Calu3 (cell line): ENCODE measurements around the gene IL11RA. TPM values are rescaled to one million over a fixed set of nuclear protein-coding genes. Genes with fewer than 3 reads are reported as not detected.

Source experiments
- BruUV-seq: library from RNA; stranded (reverse); fragments of 400-500 nt; replicated peaks from 2 replicates; lab custom pipeline; 2021; lab: Mats Ljungman, UMichigan
- CTCF ChIA-PET: fragments of 300-600 bp; sonication (Branson Sonifier 250); formaldehyde crosslinking; loops from one replicate; lab custom pipeline; 2022; ENCODE audit warnings: antibody characterized with exemption; lab: Charles Lee
- DNase-seq: peaks from one replicate; pipeline ENCODE4 v3.0.0; 2022
- H3K27ac Mint-ChIP-seq: one replicate; pipeline ENCODE4 v1.8.0; 2022; ENCODE audit warnings: mixed read lengths; ENCODE audit not compliant: unreplicated experiment
- H3K27me3 Mint-ChIP-seq: one replicate; pipeline ENCODE4 v1.8.0; 2022; ENCODE audit warnings: mixed read lengths; ENCODE audit not compliant: unreplicated experiment
- H3K36me3 Mint-ChIP-seq: one replicate; pipeline ENCODE4 v1.8.0; 2022; ENCODE audit warnings: mild to moderate bottlenecking, moderate library complexity, mixed read lengths; ENCODE audit not compliant: insufficient read depth, unreplicated experiment
- H3K4me1 Mint-ChIP-seq: one replicate; pipeline ENCODE4 v1.8.0; 2022; ENCODE audit warnings: mild to moderate bottlenecking, low read depth, mixed read lengths; ENCODE audit not compliant: unreplicated experiment
- H3K4me3 Mint-ChIP-seq: one replicate; pipeline ENCODE4 v1.8.0; 2022; ENCODE audit warnings: mild to moderate bottlenecking, low read depth, moderate library complexity, mixed read lengths; ENCODE audit not compliant: unreplicated experiment
- H3K9me3 Mint-ChIP-seq: one replicate; pipeline ENCODE4 v1.8.0; 2022; ENCODE audit warnings: low read depth, mixed read lengths; ENCODE audit not compliant: unreplicated experiment
- intact Hi-C: fragments of 100-400 bp; cut with micrococcal nuclease; formaldehyde crosslinking; loops from one replicate; pipeline ENCODE4 v1.10.0; 2022; ENCODE audit not compliant: unreplicated experiment
- total RNA-seq: library from RNA; stranded (reverse); gene quantifications from 2 replicates; pipeline ENCODE4 v1.2.3, GENCODE V29; 2022
- TF ChIP-seq, protein P1 (sequence below): fragments of 200-600 bp; IDR thresholded peaks from one replicate; pipeline ENCODE4 v1.8.0; 2022; ENCODE audit warnings: antibody characterized with exemption; ENCODE audit not compliant: unreplicated experiment

Gene IL11RA
- total RNA-seq, 1 experiment from 2014 or later = 6.8 TPM

DNA sequence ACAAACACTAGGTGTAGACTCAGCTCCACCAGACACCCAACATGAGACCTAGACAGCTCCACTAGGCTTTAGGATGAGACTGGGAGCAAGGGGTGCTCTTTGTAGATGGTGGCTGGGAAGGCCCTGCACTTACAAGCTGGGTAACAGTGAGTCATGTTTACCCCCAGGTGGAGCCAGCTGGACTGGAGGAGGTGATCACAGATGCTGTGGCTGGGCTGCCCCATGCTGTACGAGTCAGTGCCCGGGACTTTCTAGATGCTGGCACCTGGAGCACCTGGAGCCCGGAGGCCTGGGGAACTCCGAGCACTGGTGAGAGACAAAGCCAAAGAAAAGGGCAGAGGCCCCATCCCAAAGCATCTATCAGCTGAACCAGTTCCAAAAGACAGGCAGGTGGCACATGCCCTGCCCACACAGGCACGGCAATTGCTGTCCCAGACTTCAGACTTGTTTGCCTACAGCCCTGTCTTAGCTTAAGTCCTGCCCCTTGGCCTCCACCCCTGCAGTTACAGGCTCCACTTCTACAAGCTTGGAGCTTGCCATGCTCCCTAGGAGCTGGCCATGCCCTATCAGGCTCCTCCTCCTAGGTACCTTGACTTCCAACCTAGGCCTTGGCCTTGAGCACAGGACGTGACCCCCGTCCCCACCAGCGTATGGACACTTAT lies 7.7 kb downstream of the IL11RA start:
- DNase-seq = no peak
- Mint-ChIP-seq H3K4me3 (no peak overlapping the region), H3K36me3 (peaks cover 2% of the 10 kb centered on the region), H3K4me1 (no peaks in the 10 kb centered on the region), H3K27ac (no peak overlapping the region), H3K9me3 (no peaks in the 10 kb centered on the region), H3K27me3 (peaks cover 6% of the 10 kb centered on the region)
- no TSS peak for BruUV-seq
- TF ChIP-seq, protein P1, sequence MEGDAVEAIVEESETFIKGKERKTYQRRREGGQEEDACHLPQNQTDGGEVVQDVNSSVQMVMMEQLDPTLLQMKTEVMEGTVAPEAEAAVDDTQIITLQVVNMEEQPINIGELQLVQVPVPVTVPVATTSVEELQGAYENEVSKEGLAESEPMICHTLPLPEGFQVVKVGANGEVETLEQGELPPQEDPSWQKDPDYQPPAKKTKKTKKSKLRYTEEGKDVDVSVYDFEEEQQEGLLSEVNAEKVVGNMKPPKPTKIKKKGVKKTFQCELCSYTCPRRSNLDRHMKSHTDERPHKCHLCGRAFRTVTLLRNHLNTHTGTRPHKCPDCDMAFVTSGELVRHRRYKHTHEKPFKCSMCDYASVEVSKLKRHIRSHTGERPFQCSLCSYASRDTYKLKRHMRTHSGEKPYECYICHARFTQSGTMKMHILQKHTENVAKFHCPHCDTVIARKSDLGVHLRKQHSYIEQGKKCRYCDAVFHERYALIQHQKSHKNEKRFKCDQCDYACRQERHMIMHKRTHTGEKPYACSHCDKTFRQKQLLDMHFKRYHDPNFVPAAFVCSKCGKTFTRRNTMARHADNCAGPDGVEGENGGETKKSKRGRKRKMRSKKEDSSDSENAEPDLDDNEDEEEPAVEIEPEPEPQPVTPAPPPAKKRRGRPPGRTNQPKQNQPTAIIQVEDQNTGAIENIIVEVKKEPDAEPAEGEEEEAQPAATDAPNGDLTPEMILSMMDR = no peak
- CTCF ChIA-PET = no interaction called here
- intact Hi-C loops = no loop called here

DNA sequence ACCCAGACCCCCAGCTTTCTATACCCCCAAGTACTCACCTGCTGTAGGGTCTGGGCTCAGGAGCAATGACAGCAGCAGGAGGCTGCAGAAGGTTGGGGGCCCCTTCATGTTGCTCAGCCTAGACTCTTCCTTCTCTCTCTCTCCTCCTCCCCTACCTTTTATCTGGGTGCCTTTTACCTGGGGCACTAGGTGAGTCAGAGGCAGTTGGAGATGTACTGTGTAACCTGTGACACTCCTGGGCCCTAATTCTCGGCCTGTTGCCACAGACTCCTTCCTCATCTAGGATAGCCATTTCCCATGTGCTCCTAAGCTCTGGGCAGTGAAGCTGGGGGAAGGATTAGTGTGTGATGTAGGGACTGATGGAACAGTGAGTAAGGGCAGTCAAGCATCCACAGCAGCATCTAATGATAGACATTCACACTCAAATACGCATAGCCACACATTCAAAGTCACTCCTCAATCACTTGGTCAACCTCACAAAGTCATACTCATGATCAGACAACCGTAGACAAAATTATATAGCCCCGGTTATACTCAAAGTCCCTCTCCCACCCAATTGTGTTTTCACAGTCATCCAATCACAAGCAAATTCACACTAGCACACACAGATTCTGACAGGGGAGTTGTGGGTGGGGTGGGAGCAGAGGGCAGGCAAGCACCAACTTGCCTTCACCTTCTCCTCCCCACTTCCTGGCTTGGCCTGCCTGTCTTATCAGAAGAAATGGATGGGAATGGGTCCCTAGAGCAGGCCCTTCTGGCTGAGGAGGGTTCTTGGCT lies 10.7 kb downstream of the IL11RA start, which contains the start of gene CCL27:
Gene CCL27, minus strand, starts transcription at position 132 of the 777 bp plus-strand sequence. Its CDS starts 24 bp downstream, at position 108.
- intact Hi-C loops = no loop called here
- no peak within 1 kb of the TSS for H3K27ac Mint-ChIP-seq
- H3K4me1 Mint-ChIP-seq = no peaks in the 10 kb centered on the region
- DNase-seq = no peak
- peaks cover 15% of the 10 kb centered on the region for H3K36me3 Mint-ChIP-seq
- CTCF ChIA-PET = interaction anchor here (0.6 kb wide), 1 partner anchor 377 kb away, joined by 4 read pairs; no protein-coding TSS in a partner anchor
- no TSS peak for BruUV-seq
- H3K9me3 Mint-ChIP-seq = no peaks in the 10 kb centered on the region
- no peak within 1 kb of the TSS for H3K4me3 Mint-ChIP-seq
- no peaks in the 10 kb centered on the region for H3K27me3 Mint-ChIP-seq
- TF ChIP-seq, protein P1 = no peak

DNA sequence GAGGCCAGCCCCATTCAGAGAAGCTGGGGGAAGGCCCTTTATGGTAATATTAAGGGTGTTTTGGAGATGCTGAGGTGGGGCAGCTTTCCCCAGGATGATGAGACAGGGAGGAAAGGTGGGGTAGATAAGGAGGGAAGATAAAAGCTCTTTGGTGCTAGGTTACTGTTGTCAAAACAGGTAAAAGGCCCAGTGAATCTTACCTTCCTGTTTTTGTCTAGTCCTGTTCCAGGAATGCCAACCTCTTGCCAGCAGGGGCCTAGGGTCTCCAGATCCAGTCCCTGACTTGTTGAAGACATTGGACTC lies 11.3 kb downstream of the IL11RA start:
- no peaks in the 10 kb centered on the region for H3K27me3 Mint-ChIP-seq
- H3K4me1 Mint-ChIP-seq = no peaks in the 10 kb centered on the region
- intact Hi-C loops = no loop called here
- CTCF ChIA-PET = no interaction called here
- peaks cover 15% of the 10 kb centered on the region for H3K36me3 Mint-ChIP-seq
- BruUV-seq = no TSS peak
- no peak overlapping the region for H3K27ac Mint-ChIP-seq
- H3K9me3 Mint-ChIP-seq = no peaks in the 10 kb centered on the region
- H3K4me3 Mint-ChIP-seq = no peak overlapping the region
- TF ChIP-seq, protein P1 = no peak
- DNase-seq = no peak

DNA sequence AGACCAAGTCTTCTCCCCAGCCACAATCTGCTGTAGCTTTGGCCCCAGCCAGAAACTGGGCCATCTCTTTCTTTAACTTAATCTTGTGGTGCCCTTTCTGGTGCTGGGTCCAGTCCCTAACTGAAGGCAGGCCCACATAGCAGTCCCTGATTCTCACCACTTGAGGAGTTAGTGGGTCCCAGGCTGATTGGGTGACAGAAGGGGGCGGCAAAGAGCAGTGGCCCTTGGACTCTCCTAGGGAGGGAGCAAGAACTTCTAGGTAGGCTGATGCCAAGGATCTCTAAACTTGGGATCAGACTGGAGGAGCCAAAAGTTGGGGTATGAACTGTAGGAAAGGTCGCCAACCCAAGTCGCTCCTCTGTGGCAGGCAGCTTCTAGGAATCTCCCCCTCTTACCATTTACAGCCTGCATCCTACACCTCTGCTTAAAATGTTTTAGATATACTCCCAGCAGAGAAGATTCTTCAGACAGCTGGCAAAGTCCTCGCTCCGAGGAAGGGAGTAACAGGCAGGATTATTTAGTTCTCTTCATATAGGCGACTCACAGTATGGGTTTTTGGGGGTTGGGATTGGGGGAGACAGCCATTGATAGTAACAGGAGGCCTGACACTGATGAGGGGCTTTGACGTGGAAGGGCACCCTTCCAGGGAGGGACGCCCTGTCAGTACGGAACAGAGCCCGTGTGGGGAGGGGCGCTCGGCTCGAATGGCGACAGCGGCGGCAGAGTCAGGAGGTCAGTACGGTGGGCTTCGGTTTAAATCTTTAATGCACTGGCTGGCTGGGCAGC lies 12.5 kb downstream of the IL11RA start:
- TF ChIP-seq, protein P1 = peak; percentile 66
- H3K27ac Mint-ChIP-seq = no peak overlapping the region
- DNase-seq = peak; percentile 71
- H3K4me1 Mint-ChIP-seq = no peaks in the 10 kb centered on the region
- intact Hi-C loops = no loop called here
- H3K4me3 Mint-ChIP-seq = peak overlapping the region; percentile 68
- BruUV-seq = no TSS peak
- CTCF ChIA-PET = interaction anchor here (1.0 kb wide), 2 partner anchors 12 to 18 kb away, joined by 4 to 6 read pairs; partner anchors contain the start of genes GALT and IL11RA
- H3K9me3 Mint-ChIP-seq = no peaks in the 10 kb centered on the region
- peaks cover 8% of the 10 kb centered on the region for H3K27me3 Mint-ChIP-seq
- H3K36me3 Mint-ChIP-seq = peaks cover 15% of the 10 kb centered on the region
